Thyroid gland (tissue), 4 donors: ENCODE results near the gene RBCK1.

Experiments
- POLR2A ChIP-seq, 2 donors: fragments of 450-650 bp; IDR thresholded peaks; one replicate each; pipeline ENCODE4 v1.6.1; 2017; ENCODE audit warnings: antibody characterized with exemption in 2 of 2, mild to moderate bottlenecking in 2 of 2, moderate library complexity in 1 of 2
- TF ChIP-seq, protein P1 (sequence below), 6 experiments: fragments of 200-600 bp in 3 of 6; fragments of 450-650 bp in 3 of 6; sonication (generic) in 3 of 6; IDR thresholded peaks; one replicate each; pipeline ENCODE4 v1.5.1; 2016 to 2019; ENCODE audit warnings: antibody characterized with exemption in 6 of 6, mild to moderate bottlenecking in 2 of 6, inconsistent platforms in 1 of 6, moderate library complexity in 1 of 6

- TF ChIP-seq, protein P1, sequence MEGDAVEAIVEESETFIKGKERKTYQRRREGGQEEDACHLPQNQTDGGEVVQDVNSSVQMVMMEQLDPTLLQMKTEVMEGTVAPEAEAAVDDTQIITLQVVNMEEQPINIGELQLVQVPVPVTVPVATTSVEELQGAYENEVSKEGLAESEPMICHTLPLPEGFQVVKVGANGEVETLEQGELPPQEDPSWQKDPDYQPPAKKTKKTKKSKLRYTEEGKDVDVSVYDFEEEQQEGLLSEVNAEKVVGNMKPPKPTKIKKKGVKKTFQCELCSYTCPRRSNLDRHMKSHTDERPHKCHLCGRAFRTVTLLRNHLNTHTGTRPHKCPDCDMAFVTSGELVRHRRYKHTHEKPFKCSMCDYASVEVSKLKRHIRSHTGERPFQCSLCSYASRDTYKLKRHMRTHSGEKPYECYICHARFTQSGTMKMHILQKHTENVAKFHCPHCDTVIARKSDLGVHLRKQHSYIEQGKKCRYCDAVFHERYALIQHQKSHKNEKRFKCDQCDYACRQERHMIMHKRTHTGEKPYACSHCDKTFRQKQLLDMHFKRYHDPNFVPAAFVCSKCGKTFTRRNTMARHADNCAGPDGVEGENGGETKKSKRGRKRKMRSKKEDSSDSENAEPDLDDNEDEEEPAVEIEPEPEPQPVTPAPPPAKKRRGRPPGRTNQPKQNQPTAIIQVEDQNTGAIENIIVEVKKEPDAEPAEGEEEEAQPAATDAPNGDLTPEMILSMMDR (IDR thresholded peaks at IDR 0.05) = no peak
- no peak for TF ChIP-seq POLR2A (IDR thresholded peaks at IDR 0.05)
Observed at GRCh38 chr20:427849-428657, 20.0 kb downstream of the RBCK1 start.
